ENCODE data around the gene TAAR2. TPM values are rescaled to one million over a fixed set of nuclear protein-coding genes. Genes with fewer than 3 reads are reported as not detected.
"Not testable (repeated sequence)": the region's sequence is repeated elsewhere in the genome, so short reads cannot be mapped to it uniquely, and the experiment has no call there.

The TAAR2 gene
- polyA plus RNA-seq, 1 donor = not detected

DNA sequence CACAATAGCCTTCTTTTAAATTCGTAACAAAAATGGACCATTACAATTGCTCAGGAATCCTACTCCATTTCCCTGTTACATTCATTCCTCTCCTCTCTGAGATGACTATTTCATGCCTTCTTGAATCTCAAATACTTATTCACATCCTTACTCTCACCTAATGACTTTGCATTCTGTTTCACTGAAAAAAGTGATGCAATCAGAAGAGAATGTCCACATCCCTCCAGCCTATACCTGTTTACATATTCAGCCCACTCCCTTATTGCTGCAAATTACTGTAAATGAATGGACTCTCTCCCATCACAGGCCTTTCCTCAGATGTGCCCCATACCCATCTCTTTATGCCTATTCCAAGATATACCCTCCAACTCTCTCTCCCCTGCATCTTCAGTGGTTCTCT lies 26.4 kb upstream of the TAAR2 start:
- H3K27me3 ChIP-seq (ENCODE audit: control insufficient read depth, insufficient read depth, low read length) = no peaks in the 10 kb centered on the region
- no peak overlapping the region for H3K4me3 ChIP-seq (ENCODE audit: low read length)
- no peaks in the 10 kb centered on the region for H3K36me3 ChIP-seq (ENCODE audit: control insufficient read depth, insufficient read depth, low read length)
- H3K4me1 ChIP-seq (ENCODE audit: control insufficient read depth, insufficient read depth, low read length) = no peaks in the 10 kb centered on the region
- WGBS (ENCODE audit: insufficient coverage, low lambda C conversion rate) = 100% methylated on average over 1 of the region's 1 CpG
- no peak for DNase-seq
- H3K9me3 ChIP-seq (ENCODE audit: control insufficient read depth, low read depth, low read length) = no peaks in the 10 kb centered on the region
- H3K27ac ChIP-seq (ENCODE audit: low read length) = no peak overlapping the region

DNA sequence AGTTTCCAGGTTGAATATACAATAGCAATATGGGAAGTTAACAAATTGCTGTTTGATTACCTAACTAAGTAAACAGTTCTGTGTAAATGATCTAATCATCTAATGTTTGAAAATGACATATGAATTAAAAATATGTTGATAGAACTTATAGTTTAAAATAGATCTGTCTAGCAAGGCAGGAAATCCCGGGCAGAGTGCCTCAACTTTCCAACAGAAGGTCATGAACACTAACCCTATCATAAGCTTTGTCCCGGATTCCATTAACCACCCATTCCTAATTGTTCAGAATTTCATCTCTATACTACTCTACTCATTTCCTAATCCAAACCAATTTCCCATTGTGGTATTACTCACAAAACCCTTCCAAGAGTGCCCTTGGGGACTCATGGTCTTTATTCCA lies 24.8 kb upstream of the TAAR2 start:
- WGBS (ENCODE audit: insufficient coverage, low lambda C conversion rate) = 100% methylated on average over 1 of the region's 2 CpGs
- no peaks in the 10 kb centered on the region for H3K27me3 ChIP-seq (ENCODE audit: control insufficient read depth, insufficient read depth, low read length)
- H3K4me1 ChIP-seq (ENCODE audit: control insufficient read depth, insufficient read depth, low read length) = no peaks in the 10 kb centered on the region
- no peaks in the 10 kb centered on the region for H3K9me3 ChIP-seq (ENCODE audit: control insufficient read depth, low read depth, low read length)
- no peak overlapping the region for H3K27ac ChIP-seq (ENCODE audit: low read length)
- H3K4me3 ChIP-seq (ENCODE audit: low read length) = no peak overlapping the region
- no peak for DNase-seq
- H3K36me3 ChIP-seq (ENCODE audit: control insufficient read depth, insufficient read depth, low read length) = no peaks in the 10 kb centered on the region

DNA sequence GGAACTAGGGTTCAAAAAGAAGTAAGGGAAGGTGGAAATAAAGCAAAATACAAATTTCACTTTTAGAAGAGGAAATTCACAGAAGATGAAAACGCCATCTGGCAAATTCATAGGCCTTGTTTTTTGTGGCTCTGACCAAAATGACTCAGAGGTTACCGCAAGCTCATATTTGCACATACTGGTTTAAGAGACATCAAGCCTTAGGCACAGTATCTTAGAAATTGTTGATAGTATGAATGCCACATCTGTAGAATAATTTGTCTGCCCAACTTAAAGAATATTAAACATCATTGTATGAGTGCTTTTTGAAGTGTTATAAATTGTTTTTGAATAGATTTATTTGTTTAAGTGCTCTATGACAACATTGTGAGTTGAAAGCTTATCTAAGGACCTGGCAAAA lies 24.3 kb upstream of the TAAR2 start:
- DNase-seq = no peak

DNA sequence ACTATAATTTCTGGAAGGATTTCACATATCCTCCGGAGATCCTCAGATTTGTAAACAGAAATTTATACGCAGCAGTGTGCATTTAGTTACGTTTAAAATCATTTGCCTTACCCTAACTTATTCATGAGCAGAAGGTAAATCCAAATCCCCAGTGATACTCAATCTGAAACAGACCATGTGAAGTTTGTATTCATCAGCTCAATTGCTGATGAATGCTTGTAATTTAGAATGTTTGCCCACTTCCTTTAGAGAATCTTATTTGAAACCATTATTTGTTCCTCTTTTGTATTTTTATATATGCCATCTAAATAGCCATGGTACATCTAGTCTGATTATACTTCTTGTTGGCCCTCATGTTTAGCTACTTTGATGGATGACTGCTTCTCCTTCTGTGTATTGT lies 19.5 kb upstream of the TAAR2 start:
- no CpG with 5 or more reads among the region's 3 CpGs for WGBS (ENCODE audit: insufficient coverage, low lambda C conversion rate)
- H3K27ac ChIP-seq (ENCODE audit: low read length) = no peak overlapping the region

More for the DNA sequence above, 24.3 kb upstream of the TAAR2 start:
- Histone ChIP-seq H3K27ac (ENCODE audit: low read length) (no peak overlapping the region), H3K27me3 (ENCODE audit: control insufficient read depth, insufficient read depth, low read length) (no peaks in the 10 kb centered on the region), H3K9me3 (ENCODE audit: control insufficient read depth, low read depth, low read length) (no peaks in the 10 kb centered on the region), H3K4me1 (ENCODE audit: control insufficient read depth, insufficient read depth, low read length) (no peaks in the 10 kb centered on the region), H3K36me3 (ENCODE audit: control insufficient read depth, insufficient read depth, low read length) (no peaks in the 10 kb centered on the region), H3K4me3 (ENCODE audit: low read length) (no peak overlapping the region)
- no CpG with 5 or more reads among the region's 2 CpGs for WGBS (ENCODE audit: insufficient coverage, low lambda C conversion rate)

DNA sequence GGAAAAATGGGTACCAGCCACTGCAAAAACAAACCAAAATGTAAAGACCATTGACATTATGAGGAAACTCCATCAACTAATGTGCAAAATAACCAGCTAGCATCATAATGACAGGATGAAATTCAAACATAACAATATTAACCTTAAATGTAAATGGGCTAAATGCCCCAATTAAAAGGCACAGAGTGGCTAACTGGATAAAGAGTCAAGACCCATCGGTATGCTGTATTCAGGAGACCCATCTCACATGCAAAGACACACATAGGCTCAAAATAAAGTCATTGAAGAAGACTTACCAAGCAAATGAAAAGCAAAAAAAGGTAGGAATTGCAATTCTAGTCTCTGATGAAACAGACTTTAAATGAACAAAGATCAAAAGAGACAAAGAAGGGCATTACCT lies 13.1 kb upstream of the TAAR2 start:
- H3K9me3 ChIP-seq (ENCODE audit: control insufficient read depth, low read depth, low read length); H3K27ac ChIP-seq (ENCODE audit: low read length); H3K4me1 ChIP-seq (ENCODE audit: control insufficient read depth, insufficient read depth, low read length); H3K36me3 ChIP-seq (ENCODE audit: control insufficient read depth, insufficient read depth, low read length); H3K27me3 ChIP-seq (ENCODE audit: control insufficient read depth, insufficient read depth, low read length); H3K4me3 ChIP-seq (ENCODE audit: low read length); DNase-seq: not testable (repeated sequence)
- WGBS (ENCODE audit: insufficient coverage, low lambda C conversion rate) = no CpG with 5 or more reads among the region's 1 CpG

More for the DNA sequence above, 19.5 kb upstream of the TAAR2 start:
- H3K27me3 ChIP-seq (ENCODE audit: control insufficient read depth, insufficient read depth, low read length) = no peaks in the 10 kb centered on the region
- DNase-seq = no peak
- no peaks in the 10 kb centered on the region for H3K36me3 ChIP-seq (ENCODE audit: control insufficient read depth, insufficient read depth, low read length)
- no peaks in the 10 kb centered on the region for H3K9me3 ChIP-seq (ENCODE audit: control insufficient read depth, low read depth, low read length)
- H3K4me1 ChIP-seq (ENCODE audit: control insufficient read depth, insufficient read depth, low read length) = no peaks in the 10 kb centered on the region
- no peak overlapping the region for H3K4me3 ChIP-seq (ENCODE audit: low read length)

DNA sequence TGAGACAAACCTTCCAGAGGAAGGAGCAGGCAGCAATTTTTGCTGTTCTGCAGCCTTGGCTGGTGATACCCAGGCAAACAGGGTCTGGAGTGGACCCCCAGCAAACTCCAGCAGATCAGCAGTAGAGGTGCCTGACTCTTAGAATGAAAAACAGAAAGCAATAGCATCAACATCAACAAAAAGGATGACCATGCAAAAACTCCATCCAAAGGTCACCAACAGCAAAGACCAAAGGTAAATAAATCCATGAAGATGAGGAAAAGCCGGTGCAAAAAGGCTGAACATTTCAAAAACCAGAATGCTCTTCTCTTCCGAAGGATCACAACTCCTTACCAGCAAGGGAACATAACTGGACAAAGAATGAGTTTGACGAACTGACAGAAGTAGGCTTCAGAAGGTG lies 11.8 kb upstream of the TAAR2 start:
- not testable (repeated sequence) for H3K4me1 ChIP-seq (ENCODE audit: control insufficient read depth, insufficient read depth, low read length); H3K27ac ChIP-seq (ENCODE audit: low read length); H3K4me3 ChIP-seq (ENCODE audit: low read length); DNase-seq; H3K9me3 ChIP-seq (ENCODE audit: control insufficient read depth, low read depth, low read length); H3K36me3 ChIP-seq (ENCODE audit: control insufficient read depth, insufficient read depth, low read length); H3K27me3 ChIP-seq (ENCODE audit: control insufficient read depth, insufficient read depth, low read length)
- WGBS (ENCODE audit: insufficient coverage, low lambda C conversion rate) = no CpG with 5 or more reads among the region's 3 CpGs

DNA sequence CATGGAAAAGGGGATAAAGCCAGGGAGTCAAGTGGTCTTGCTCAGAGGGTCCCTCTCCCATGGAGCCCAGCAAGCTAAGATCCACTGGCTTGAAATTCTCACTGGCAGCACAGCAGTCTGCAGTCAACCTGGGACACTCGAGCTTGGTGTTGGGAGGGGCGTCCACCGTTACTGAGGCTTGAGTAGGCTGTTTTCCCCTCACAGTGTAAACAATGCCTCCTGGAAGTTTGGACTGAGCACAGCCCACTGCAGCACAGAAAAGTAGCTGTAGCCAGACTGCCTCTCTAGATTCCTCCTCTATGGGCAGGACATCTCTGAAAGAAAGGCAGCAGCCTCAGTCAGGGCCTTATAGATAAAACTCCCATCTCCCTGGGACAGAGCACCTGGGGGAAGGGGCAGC lies 11.2 kb upstream of the TAAR2 start:
- no CpG with 5 or more reads among the region's 3 CpGs for WGBS (ENCODE audit: insufficient coverage, low lambda C conversion rate)
- not testable (repeated sequence) for H3K4me1 ChIP-seq (ENCODE audit: control insufficient read depth, insufficient read depth, low read length); H3K27ac ChIP-seq (ENCODE audit: low read length); H3K9me3 ChIP-seq (ENCODE audit: control insufficient read depth, low read depth, low read length); DNase-seq; H3K27me3 ChIP-seq (ENCODE audit: control insufficient read depth, insufficient read depth, low read length); H3K4me3 ChIP-seq (ENCODE audit: low read length); H3K36me3 ChIP-seq (ENCODE audit: control insufficient read depth, insufficient read depth, low read length)

DNA sequence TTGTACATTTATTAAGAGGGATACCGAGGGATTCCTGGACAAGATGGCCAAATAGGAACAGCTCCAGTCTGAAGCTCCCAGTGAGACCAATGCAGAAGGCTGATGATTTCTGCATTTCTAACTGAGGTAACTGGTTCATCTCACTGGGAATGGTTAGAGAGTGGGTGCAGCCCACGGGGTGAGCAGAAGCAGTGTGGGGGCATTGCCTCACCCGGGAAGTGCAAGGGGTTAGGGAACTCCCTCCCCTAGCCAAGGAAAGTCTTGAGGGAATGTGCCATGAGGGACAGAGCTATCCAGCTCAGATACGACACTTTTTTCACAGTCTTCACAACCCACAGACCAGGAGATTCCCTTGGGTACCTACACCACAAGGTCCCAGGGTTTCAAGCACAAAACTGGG lies 10.7 kb upstream of the TAAR2 start:
- Histone ChIP-seq H3K4me1 (ENCODE audit: control insufficient read depth, insufficient read depth, low read length) (peaks cover 9% of the 10 kb centered on the region), H3K27ac (ENCODE audit: low read length) (no peak overlapping the region), H3K27me3 (ENCODE audit: control insufficient read depth, insufficient read depth, low read length) (no peaks in the 10 kb centered on the region), H3K36me3 (ENCODE audit: control insufficient read depth, insufficient read depth, low read length) (no peaks in the 10 kb centered on the region), H3K4me3 (ENCODE audit: low read length) (no peak overlapping the region), H3K9me3 (ENCODE audit: control insufficient read depth, low read depth, low read length) (no peaks in the 10 kb centered on the region)
- no peak for DNase-seq
- WGBS (ENCODE audit: insufficient coverage, low lambda C conversion rate) = no CpG with 5 or more reads among the region's 4 CpGs

DNA sequence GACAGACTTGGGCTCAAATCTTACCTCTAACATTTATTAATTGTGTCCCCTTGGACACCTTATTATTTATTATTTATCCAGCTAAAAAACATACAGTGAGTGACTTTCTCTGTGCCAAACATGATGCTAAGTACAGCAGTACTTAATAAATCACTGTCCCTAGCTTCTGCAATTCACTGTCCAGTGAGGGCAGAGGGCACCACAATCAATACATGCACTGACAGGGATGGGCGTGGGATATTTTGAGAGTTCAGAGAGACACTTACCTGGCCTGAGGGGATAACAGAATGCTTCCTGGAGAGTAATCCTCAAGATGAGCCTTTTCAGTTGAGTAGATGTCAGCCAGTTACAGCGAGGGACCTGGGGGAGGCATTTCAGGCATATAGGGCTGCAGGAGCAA lies 9.3 kb upstream of the TAAR2 start:
- Histone ChIP-seq H3K27ac (ENCODE audit: low read length) (no peak overlapping the region), H3K4me1 (ENCODE audit: control insufficient read depth, insufficient read depth, low read length) (peaks cover 9% of the 10 kb centered on the region)

DNA sequence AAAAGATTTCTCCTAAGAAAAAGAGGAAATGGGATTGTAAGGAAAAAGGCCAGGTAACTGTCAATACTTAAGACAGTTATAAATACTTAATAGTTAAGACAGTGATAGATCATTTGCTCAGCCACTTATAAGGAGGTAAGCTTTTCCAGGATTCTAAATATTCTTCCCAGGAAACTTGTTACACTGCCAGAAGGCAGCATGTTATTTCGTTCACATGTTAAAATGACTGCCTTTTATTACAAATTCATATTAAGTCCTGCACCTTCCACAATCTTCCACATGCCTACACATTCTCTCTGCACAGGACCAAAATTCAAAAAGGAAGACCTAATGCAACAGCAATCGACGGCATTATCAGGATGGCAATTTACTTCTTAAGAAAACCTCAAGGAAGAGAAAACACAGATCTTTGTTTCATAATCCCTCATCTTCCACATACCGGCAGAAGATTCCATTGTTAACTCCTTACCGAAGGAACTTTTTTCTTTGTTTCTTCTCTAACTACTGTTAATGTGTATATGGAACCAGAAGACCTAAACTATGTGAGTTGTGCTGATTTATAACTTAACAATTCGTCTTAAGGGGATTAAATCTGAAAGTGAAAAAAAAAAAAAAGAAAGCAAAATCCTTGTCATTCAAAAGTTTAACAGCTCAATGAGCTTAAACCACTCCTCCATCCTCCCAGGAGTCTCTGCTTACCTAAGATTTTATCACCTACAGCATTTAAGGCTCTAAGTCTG lies 799 bp downstream of the TAAR2 start:
- Histone ChIP-seq H3K4me3 (ENCODE audit: low read length) (no peak overlapping the region), H3K36me3 (ENCODE audit: control insufficient read depth, insufficient read depth, low read length) (no peaks in the 10 kb centered on the region), H3K9me3 (ENCODE audit: control insufficient read depth, low read depth, low read length) (no peaks in the 10 kb centered on the region), H3K27ac (ENCODE audit: low read length) (no peak overlapping the region), H3K4me1 (ENCODE audit: control insufficient read depth, insufficient read depth, low read length) (no peaks in the 10 kb centered on the region), H3K27me3 (ENCODE audit: control insufficient read depth, insufficient read depth, low read length) (no peaks in the 10 kb centered on the region)
- 37% methylated on average over 5 of the region's 6 CpGs for WGBS (ENCODE audit: insufficient coverage, low lambda C conversion rate)
- no peak for DNase-seq

More for the DNA sequence above, 9.3 kb upstream of the TAAR2 start:
- no CpG with 5 or more reads among the region's 2 CpGs for whole genome bisulfite sequencing (ENCODE audit: insufficient coverage, low lambda C conversion rate)
- Histone ChIP-seq H3K4me3 (ENCODE audit: low read length) (no peak overlapping the region), H3K9me3 (ENCODE audit: control insufficient read depth, low read depth, low read length) (no peaks in the 10 kb centered on the region), H3K27me3 (ENCODE audit: control insufficient read depth, insufficient read depth, low read length) (no peaks in the 10 kb centered on the region), H3K36me3 (ENCODE audit: control insufficient read depth, insufficient read depth, low read length) (no peaks in the 10 kb centered on the region)
- no peak for DNase-seq

DNA sequence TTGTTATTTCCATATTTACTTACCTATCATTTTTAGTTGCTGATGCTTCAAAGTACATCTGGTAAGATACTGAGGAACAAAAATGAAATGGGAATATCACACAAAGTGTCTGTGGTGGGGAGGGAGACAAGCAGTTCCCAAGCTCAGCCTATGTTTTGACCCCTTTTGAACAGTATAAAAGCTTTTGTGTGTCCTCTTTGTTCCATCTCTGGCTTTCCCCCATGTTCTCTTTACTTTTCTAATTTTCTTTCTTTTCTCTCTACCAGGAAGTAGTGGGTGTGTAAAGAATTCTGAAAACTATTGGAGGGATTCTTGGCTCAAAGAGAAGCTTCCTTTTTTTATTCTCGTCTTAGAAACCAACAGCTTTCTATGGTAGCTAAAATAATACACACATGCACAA lies 7.4 kb downstream of the TAAR2 start:
- peaks cover 11% of the 10 kb centered on the region for H3K4me1 ChIP-seq (ENCODE audit: control insufficient read depth, insufficient read depth, low read length)
- no peak overlapping the region for H3K27ac ChIP-seq (ENCODE audit: low read length)
- H3K4me3 ChIP-seq (ENCODE audit: low read length) = no peak overlapping the region
- WGBS (ENCODE audit: insufficient coverage, low lambda C conversion rate) = 88% methylated on average over 1 of the region's 1 CpG
- no peak for DNase-seq
- H3K27me3 ChIP-seq (ENCODE audit: control insufficient read depth, insufficient read depth, low read length) = no peaks in the 10 kb centered on the region
- no peaks in the 10 kb centered on the region for H3K36me3 ChIP-seq (ENCODE audit: control insufficient read depth, insufficient read depth, low read length)
- no peaks in the 10 kb centered on the region for H3K9me3 ChIP-seq (ENCODE audit: control insufficient read depth, low read depth, low read length)
